K562 (cell line): ENCODE measurements around the gene FUNDC2.

Experiments
- CREM ChIP-seq: IDR thresholded peaks from 2 replicates; pipeline ENCODE4 v1.6.1; 2014; ENCODE audit warnings: antibody characterized with exemption, low read depth
- MECOM ChIP-seq: fragments of 250-450 bp; sonication (Bioruptor Pico); IDR thresholded peaks from 2 replicates; pipeline ENCODE4 v1.8.0; 2022; ENCODE audit warnings: inconsistent platforms

GRCh38 chrX:155056471-155056870 lies 29.8 kb downstream of the FUNDC2 start:
- no peak for TF ChIP-seq CREM
- no peak for TF ChIP-seq MECOM (CRISPR knock-in tag)
